ENCODE data around the gene SLC39A7. TPM values are rescaled to one million over a fixed set of nuclear protein-coding genes. Genes with fewer than 3 reads are reported as not detected.

Gene SLC39A7
- total RNA-seq, 1 experiment from 2014 or later: 118 TPM

- intact Hi-C loops (cut with micrococcal nuclease): no loop called here
- H3K9me3 Mint-ChIP-seq (ENCODE audit: unreplicated experiment): no peaks in the 10 kb centered on the region
- no TSS peak for BruUV-seq (replicated peaks)
- ChIA-PET CTCF (interaction anchor here (0.5 to 1.1 kb wide), 3 partner anchors 33 to 188 kb away, joined by 3 to 4 read pairs (median 3); no protein-coding TSS in a partner anchor), POLR2A (interaction anchor here (1.0 to 1.3 kb wide), 3 partner anchors 9 to 34 kb away, joined by 3 to 6 read pairs (median 3); partner anchors contain the start of gene HSD17B8)
- H3K4me3 Mint-ChIP-seq (ENCODE audit: unreplicated experiment): peak overlapping the region; percentile 50
- DNase-seq (ENCODE audit: unreplicated experiment): no peak
- H3K27me3 Mint-ChIP-seq (ENCODE audit: insufficient read depth, unreplicated experiment): peaks cover 48% of the 10 kb centered on the region
- H3K27ac Mint-ChIP-seq (ENCODE audit: low read depth, unreplicated experiment): no peak overlapping the region
- TF ChIP-seq, protein P1, sequence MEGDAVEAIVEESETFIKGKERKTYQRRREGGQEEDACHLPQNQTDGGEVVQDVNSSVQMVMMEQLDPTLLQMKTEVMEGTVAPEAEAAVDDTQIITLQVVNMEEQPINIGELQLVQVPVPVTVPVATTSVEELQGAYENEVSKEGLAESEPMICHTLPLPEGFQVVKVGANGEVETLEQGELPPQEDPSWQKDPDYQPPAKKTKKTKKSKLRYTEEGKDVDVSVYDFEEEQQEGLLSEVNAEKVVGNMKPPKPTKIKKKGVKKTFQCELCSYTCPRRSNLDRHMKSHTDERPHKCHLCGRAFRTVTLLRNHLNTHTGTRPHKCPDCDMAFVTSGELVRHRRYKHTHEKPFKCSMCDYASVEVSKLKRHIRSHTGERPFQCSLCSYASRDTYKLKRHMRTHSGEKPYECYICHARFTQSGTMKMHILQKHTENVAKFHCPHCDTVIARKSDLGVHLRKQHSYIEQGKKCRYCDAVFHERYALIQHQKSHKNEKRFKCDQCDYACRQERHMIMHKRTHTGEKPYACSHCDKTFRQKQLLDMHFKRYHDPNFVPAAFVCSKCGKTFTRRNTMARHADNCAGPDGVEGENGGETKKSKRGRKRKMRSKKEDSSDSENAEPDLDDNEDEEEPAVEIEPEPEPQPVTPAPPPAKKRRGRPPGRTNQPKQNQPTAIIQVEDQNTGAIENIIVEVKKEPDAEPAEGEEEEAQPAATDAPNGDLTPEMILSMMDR (IDR thresholded peaks at IDR 0.05; ENCODE audit: unreplicated experiment): no peak
- peaks cover 31% of the 10 kb centered on the region for H3K4me1 Mint-ChIP-seq (ENCODE audit: insufficient read depth, unreplicated experiment)
- H3K36me3 Mint-ChIP-seq (ENCODE audit: insufficient read depth, unreplicated experiment): peaks cover 14% of the 10 kb centered on the region
Observed at GRCh38 chr6:33213166-33213988, 12.7 kb downstream of the SLC39A7 start.

- no peak for DNase-seq (ENCODE audit: unreplicated experiment)
- ChIA-PET POLR2A (no interaction called here), CTCF (interaction anchor here (0.6 kb wide), 1 partner anchor 33 kb away, joined by 3 read pairs; no protein-coding TSS in a partner anchor)
- intact Hi-C loops (cut with micrococcal nuclease): no loop called here
- Mint-ChIP-seq H3K4me3 (ENCODE audit: unreplicated experiment) (peak overlapping the region; percentile 50), H3K36me3 (ENCODE audit: insufficient read depth, unreplicated experiment) (peaks cover 14% of the 10 kb centered on the region), H3K9me3 (ENCODE audit: unreplicated experiment) (no peaks in the 10 kb centered on the region), H3K27ac (ENCODE audit: low read depth, unreplicated experiment) (no peak overlapping the region), H3K4me1 (ENCODE audit: insufficient read depth, unreplicated experiment) (peaks cover 28% of the 10 kb centered on the region), H3K27me3 (ENCODE audit: insufficient read depth, unreplicated experiment) (peaks cover 51% of the 10 kb centered on the region)
- BruUV-seq (replicated peaks): no TSS peak
- TF ChIP-seq, protein P1 (IDR thresholded peaks at IDR 0.05; ENCODE audit: unreplicated experiment): no peak
Observed at GRCh38 chr6:33213989-33214335, 13.3 kb downstream of the SLC39A7 start.

- Mint-ChIP-seq H3K36me3 (ENCODE audit: insufficient read depth, unreplicated experiment) (peaks cover 10% of the 10 kb centered on the region), H3K9me3 (ENCODE audit: unreplicated experiment) (no peaks in the 10 kb centered on the region), H3K4me3 (ENCODE audit: unreplicated experiment) (no peak overlapping the region), H3K27ac (ENCODE audit: low read depth, unreplicated experiment) (no peak overlapping the region), H3K27me3 (ENCODE audit: insufficient read depth, unreplicated experiment) (peaks cover 51% of the 10 kb centered on the region), H3K4me1 (ENCODE audit: insufficient read depth, unreplicated experiment) (peaks cover 17% of the 10 kb centered on the region)
- ChIA-PET POLR2A (no interaction called here), CTCF (no interaction called here)
- no peak for DNase-seq (ENCODE audit: unreplicated experiment)
- intact Hi-C loops (cut with micrococcal nuclease): no loop called here
- BruUV-seq (replicated peaks): no TSS peak
- TF ChIP-seq, protein P1 (IDR thresholded peaks at IDR 0.05; ENCODE audit: unreplicated experiment): no peak
Observed at GRCh38 chr6:33215271-33216116, 14.8 kb downstream of the SLC39A7 start.

DNA sequence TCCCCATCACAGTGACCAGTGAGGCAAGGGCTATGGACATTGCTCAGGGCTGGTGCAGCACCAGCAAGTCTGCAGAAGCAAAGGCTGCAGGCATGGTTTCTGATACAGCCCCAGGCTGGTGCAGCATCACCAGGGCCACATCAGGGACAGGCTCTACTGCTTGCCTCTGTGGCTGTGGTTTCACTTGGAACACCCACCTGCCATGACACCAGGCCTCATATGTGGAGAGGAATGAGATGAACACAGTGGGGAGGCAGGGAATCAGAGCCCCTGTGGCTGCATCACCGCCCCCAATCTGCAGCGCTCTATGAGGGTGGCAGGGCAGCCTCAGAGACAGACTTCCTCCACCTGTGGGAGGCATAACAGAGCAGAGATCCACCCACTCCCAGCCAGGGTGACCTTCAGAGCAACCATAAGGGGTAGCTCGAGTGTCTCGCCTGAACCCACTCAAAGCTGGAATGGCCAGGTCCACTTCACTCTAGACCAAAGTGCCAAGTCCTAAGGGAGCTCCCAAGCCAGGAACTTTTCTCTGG is 15.5 kb downstream of the SLC39A7 start:
- Mint-ChIP-seq H3K27me3 (ENCODE audit: insufficient read depth, unreplicated experiment) (peaks cover 51% of the 10 kb centered on the region), H3K4me1 (ENCODE audit: insufficient read depth, unreplicated experiment) (peaks cover 17% of the 10 kb centered on the region), H3K9me3 (ENCODE audit: unreplicated experiment) (no peaks in the 10 kb centered on the region), H3K4me3 (ENCODE audit: unreplicated experiment) (no peak overlapping the region), H3K27ac (ENCODE audit: low read depth, unreplicated experiment) (no peak overlapping the region), H3K36me3 (ENCODE audit: insufficient read depth, unreplicated experiment) (peaks cover 6% of the 10 kb centered on the region)
- no peak for DNase-seq (ENCODE audit: unreplicated experiment)
- no TSS peak for BruUV-seq (replicated peaks)
- intact Hi-C loops (cut with micrococcal nuclease): no loop called here
- ChIA-PET POLR2A (no interaction called here), CTCF (interaction anchor here (0.6 kb wide), 1 partner anchor 19 kb away, joined by 4 read pairs; no protein-coding TSS in a partner anchor)
- TF ChIP-seq, protein P1 (IDR thresholded peaks at IDR 0.05; ENCODE audit: unreplicated experiment): no peak

Measured in MCF 10A (cell line).